Mucosa of rectum (tissue), 2 donors: ENCODE measurements around the gene PLA2G4E.

Experiments used
- H3K27ac ChIP-seq, 2 donors: one replicate each; pipeline ENCODE4 v1.7.0; 2013; ENCODE audit warnings: inconsistent platforms in 2 of 2, low read depth in 2 of 2, low read length in 2 of 2
- H3K27me3 ChIP-seq, 2 donors: one replicate each; pipeline ENCODE4 v1.7.0; 2013; ENCODE audit warnings: low read length in 2 of 2; ENCODE audit not compliant: control insufficient read depth in 2 of 2, insufficient read depth in 2 of 2
- H3K36me3 ChIP-seq, 2 donors: one replicate each; pipeline ENCODE4 v1.7.0; 2013; ENCODE audit warnings: low read length in 2 of 2; ENCODE audit not compliant: control insufficient read depth in 2 of 2, insufficient read depth in 2 of 2
- H3K4me1 ChIP-seq, 2 donors: one replicate each; pipeline ENCODE4 v1.7.0; 2013; ENCODE audit warnings: low read length in 2 of 2, mild to moderate bottlenecking in 1 of 2; ENCODE audit not compliant: control insufficient read depth in 2 of 2, insufficient read depth in 2 of 2
- H3K4me3 ChIP-seq, 2 donors: one replicate each; pipeline ENCODE4 v1.7.0; 2013; ENCODE audit warnings: low read length in 2 of 2
- H3K9ac ChIP-seq, 2 donors: one replicate each; pipeline ENCODE4 v1.7.0; 2013; ENCODE audit warnings: low read length in 2 of 2, low read depth in 1 of 2, mild to moderate bottlenecking in 1 of 2
- H3K9me3 ChIP-seq, 2 donors: one replicate each; pipeline ENCODE4 v1.7.0; 2013; ENCODE audit warnings: low read length in 2 of 2; ENCODE audit not compliant: control insufficient read depth in 2 of 2
- donor health status: healthy.
- donor health status: Normal muscosa, but diverticular disease.

Gene PLA2G4E

DNA sequence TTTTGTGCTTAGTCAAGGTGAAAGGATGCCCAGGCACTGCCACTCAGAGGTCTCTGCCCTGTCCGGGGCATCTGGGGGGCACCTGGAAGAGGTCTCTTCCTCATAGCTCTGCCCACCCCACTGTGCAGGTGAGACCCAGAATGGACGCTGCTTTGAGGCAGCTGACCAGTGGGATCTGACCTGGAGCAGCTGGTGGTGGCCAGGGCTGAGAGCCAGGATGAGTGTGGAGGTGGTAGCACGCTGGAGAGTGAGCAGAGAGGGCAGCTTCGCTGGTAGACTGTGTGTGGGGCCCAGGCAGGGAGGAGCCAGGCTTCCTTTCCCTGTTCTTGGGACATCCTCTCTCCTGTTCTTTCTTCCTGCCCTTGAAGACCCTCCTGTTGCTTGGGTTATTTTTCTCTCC lies 32.2 kb upstream of the PLA2G4E start:
- Histone ChIP-seq H3K36me3 (no peaks in the 10 kb centered on the region), H3K4me3 (no peak overlapping the region), H3K27ac (no peak overlapping the region), H3K27me3 (peaks cover 0 to 7% of the 10 kb centered on the region in 2 donors), H3K4me1 (peaks cover 6 to 13% of the 10 kb centered on the region in 2 donors), H3K9me3 (no peaks in the 10 kb centered on the region), H3K9ac (no peak overlapping the region)

GRCh38 chr15:42050484-42051255 lies 29.8 kb upstream of the PLA2G4E start:
- Histone ChIP-seq H3K36me3 (no peaks in the 10 kb centered on the region), H3K27ac (no peak overlapping the region), H3K4me3 (no peak overlapping the region), H3K9ac (no peak overlapping the region), H3K9me3 (no peaks in the 10 kb centered on the region), H3K4me1 (no peaks in the 10 kb centered on the region), H3K27me3 (no peaks in the 10 kb centered on the region)

DNA sequence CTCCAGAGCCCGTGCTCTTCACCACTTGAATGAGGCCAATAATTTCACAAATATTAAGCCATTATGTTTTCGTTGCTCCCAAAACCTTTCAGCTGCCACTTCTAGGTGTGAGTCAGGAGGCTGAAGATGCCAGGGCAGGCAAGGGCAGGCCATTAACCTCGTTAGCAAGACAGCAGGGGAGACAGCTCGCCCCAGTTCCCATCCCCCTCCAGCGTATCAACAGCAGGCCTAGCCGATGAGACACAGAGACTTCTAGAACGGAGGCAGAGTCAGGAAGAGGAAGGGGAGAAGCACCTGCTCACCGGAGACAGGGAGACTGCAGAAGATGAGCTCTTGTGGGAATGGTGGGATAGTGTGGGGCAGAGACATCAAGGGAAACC lies 28.0 kb upstream of the PLA2G4E start:
- H3K27me3 ChIP-seq = no peaks in the 10 kb centered on the region
- no peak overlapping the region for H3K4me3 ChIP-seq
- H3K27ac ChIP-seq = no peak overlapping the region
- no peaks in the 10 kb centered on the region for H3K36me3 ChIP-seq
- no peaks in the 10 kb centered on the region for H3K4me1 ChIP-seq
- no peaks in the 10 kb centered on the region for H3K9me3 ChIP-seq
- H3K9ac ChIP-seq = no peak overlapping the region

- no peaks in the 10 kb centered on the region for H3K27me3 ChIP-seq
- no peaks in the 10 kb centered on the region for H3K36me3 ChIP-seq
- no peak overlapping the region for H3K27ac ChIP-seq
- no peak overlapping the region for H3K4me3 ChIP-seq
- H3K4me1 ChIP-seq = no peaks in the 10 kb centered on the region
- H3K9ac ChIP-seq = no peak overlapping the region
- no peaks in the 10 kb centered on the region for H3K9me3 ChIP-seq
Measured at GRCh38 chr15:42048080-42048820, 27.4 kb upstream of the PLA2G4E start.

DNA sequence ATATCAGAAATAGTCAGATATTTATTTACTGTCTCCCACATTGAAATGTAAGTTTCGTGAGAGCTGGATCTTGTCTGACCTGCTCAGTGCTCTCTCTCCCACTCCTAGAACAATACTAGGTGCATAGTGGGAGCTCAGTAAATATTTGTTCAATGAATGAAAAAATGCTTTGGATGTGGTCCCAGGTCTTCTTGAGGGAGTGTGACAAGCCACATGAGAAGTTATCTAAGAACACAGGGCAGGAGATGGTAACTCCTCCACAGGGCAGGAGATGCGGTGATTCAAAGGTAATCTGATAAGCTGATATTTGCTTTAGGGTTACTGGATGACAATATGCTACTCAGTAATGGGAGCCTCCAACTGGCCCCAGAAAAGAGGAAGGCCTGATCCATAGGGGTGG lies 25.8 kb upstream of the PLA2G4E start:
- Histone ChIP-seq H3K9ac (no peak overlapping the region), H3K36me3 (no peaks in the 10 kb centered on the region), H3K4me3 (no peak overlapping the region)

DNA sequence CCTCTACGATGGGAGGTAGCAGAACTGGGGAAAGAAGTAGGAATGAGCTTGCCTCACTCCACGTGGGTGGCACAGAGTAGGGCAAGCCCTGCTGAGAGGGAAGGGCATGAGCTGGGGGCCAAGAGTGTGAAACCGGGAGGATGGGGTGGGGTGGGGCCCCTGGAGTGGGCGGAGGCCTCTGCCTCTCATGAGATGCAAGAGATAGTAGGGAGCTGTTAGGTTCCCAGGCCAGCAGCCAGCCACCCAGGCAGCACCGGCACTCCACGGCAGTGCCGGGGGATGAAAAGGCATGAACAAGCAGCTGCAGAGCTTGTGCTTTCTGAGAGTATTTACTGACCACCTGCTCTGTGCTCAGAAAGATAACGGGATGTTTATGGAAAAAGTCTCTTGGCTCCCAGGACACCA lies 24.4 kb upstream of the PLA2G4E start:
- H3K36me3 ChIP-seq = no peaks in the 10 kb centered on the region
- H3K4me1 ChIP-seq = no peaks in the 10 kb centered on the region
- no peaks in the 10 kb centered on the region for H3K27me3 ChIP-seq
- no peak overlapping the region for H3K27ac ChIP-seq
- H3K4me3 ChIP-seq = no peak overlapping the region
- H3K9me3 ChIP-seq = no peaks in the 10 kb centered on the region
- H3K9ac ChIP-seq = no peak overlapping the region

More for the DNA sequence above, 25.8 kb upstream of the PLA2G4E start:
- H3K27ac ChIP-seq = no peak overlapping the region
- H3K9me3 ChIP-seq = no peaks in the 10 kb centered on the region
- no peaks in the 10 kb centered on the region for H3K4me1 ChIP-seq
- no peaks in the 10 kb centered on the region for H3K27me3 ChIP-seq

DNA sequence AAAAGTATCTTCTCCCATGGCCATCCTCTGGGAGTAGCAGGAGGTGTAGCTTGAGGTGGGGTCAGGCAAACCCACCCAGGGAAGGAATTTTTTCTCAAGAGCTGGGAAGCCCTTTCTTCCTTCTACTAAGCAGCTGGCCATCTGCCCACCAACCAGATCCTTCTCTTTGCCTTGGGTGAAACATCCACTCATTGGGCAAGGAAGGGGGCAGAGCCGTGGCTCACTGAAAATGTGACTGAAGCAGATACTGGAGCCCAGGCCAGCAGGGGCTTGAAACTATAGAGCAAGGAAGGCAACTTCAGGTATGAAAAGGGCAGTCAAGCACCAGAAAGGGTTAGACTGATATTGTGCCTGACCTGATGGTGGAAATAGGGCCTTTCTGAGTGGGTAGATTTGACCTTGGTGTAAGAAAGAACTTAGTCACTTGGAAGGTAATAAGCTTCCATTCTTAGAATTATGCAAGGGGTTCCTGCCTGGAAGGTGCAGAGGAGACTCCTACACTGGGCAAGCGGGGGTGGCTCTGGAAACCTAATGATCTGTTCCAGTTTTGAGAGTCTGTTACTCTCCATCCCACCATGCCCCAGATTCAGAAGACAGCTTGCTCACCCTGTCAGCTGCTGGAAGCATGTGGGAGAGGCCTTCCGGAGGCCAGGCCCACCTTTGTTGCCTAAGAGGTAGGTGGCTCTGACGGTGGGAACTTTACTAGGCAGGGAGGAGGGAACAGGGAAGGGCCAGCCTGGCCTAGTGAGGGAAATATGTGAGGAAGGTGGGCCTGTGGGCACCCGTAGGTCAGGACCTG lies 22.0 kb upstream of the PLA2G4E start:
- Histone ChIP-seq H3K27ac (no peak overlapping the region), H3K9me3 (no peaks in the 10 kb centered on the region), H3K4me3 (no peak overlapping the region), H3K27me3 (no peaks in the 10 kb centered on the region), H3K9ac (no peak overlapping the region), H3K4me1 (peaks cover 0 to 1% of the 10 kb centered on the region in 2 donors), H3K36me3 (no peaks in the 10 kb centered on the region)

DNA sequence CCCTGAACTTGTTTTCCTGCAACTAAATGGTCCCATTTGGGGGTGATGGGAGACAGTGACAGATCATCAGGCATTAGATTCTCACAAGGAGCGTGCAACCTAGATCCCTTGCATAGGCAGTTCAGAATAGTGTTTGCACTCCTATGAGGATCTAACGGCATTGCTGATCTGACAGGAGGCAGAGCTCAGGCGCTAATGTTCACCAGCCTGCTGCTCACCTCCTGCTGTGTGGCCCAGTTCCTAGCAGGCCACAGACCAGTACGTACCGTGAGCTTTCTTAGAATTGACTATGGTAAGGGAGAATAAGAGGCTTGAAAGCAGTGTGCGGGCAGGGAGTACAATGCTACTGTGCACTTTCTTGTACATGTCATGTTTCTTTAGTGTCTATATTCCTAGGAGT lies 17.6 kb upstream of the PLA2G4E start:
- Histone ChIP-seq H3K27ac (no peak overlapping the region), H3K36me3 (no peaks in the 10 kb centered on the region), H3K9me3 (no peaks in the 10 kb centered on the region), H3K4me3 (no peak overlapping the region), H3K9ac (no peak overlapping the region), H3K27me3 (no peaks in the 10 kb centered on the region), H3K4me1 (peaks cover 11 to 12% of the 10 kb centered on the region in 2 donors)

- H3K36me3 ChIP-seq = no peaks in the 10 kb centered on the region
- H3K4me3 ChIP-seq = no peak overlapping the region
- H3K9me3 ChIP-seq = no peaks in the 10 kb centered on the region
- no peaks in the 10 kb centered on the region for H3K27me3 ChIP-seq
- no peak overlapping the region for H3K9ac ChIP-seq
- peaks cover 12 to 17% of the 10 kb centered on the region in 2 donors for H3K4me1 ChIP-seq
- H3K27ac ChIP-seq = no peak overlapping the region
Measured at GRCh38 chr15:42037656-42038055, 16.8 kb upstream of the PLA2G4E start.

DNA sequence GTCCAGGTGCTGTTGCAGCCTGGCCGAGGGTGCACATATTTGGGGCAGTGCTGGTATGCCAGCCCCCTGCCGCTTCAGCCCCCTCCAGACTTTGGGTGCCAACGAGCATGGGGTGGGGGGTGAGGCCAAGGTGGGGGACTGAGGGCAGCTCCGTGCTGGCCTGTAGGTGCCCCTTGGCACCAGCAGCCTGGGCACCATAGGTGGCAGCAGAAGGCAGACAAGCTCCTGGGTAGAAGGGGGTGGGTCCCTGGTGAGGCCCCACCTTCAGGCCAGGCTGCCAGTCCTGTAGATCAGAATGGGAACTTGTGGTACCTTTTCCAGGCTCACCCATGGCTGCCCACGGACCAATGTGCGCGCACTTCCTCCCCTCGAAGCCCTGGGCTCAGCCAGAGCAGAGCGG lies 16.1 kb upstream of the PLA2G4E start:
- Histone ChIP-seq H3K27me3 (no peaks in the 10 kb centered on the region), H3K27ac (no peak overlapping the region), H3K36me3 (no peaks in the 10 kb centered on the region), H3K4me3 (no peak overlapping the region), H3K9ac (no peak overlapping the region), H3K4me1 (peaks cover 12 to 17% of the 10 kb centered on the region in 2 donors), H3K9me3 (no peaks in the 10 kb centered on the region)
